ES-I3 (cell line): ENCODE data around the gene RAPGEF5.

Experiments
- H3K36me3 ChIP-seq: 2 replicates; pipeline ENCODE4 v1.6.1; 2013; ENCODE audit warnings: mild to moderate bottlenecking, low read length, control low read depth, moderate library complexity; ENCODE audit not compliant: insufficient read depth
- H3K4me1 ChIP-seq: 2 replicates; pipeline ENCODE4 v1.6.1; 2013; ENCODE audit warnings: mild to moderate bottlenecking, control low read depth, low read length; ENCODE audit not compliant: insufficient read depth
- H3K9ac ChIP-seq: 2 replicates; pipeline ENCODE4 v1.6.1; 2013; ENCODE audit warnings: low read depth, mild to moderate bottlenecking, low read length, moderate library complexity
- H3K9me3 ChIP-seq: 2 replicates; pipeline ENCODE4 v1.6.1; 2013; ENCODE audit warnings: mild to moderate bottlenecking, low read length, moderate library complexity; ENCODE audit not compliant: control insufficient read depth, insufficient read depth

The RAPGEF5 gene

GRCh38 chr7:22192801-22193200 lies 164.2 kb downstream of the RAPGEF5 start:
- H3K9ac ChIP-seq: peak overlapping the region; percentile 46; the same call in 1 of the 2 replicates
- H3K4me1 ChIP-seq: peaks cover 30% of the 10 kb centered on the region
- H3K36me3 ChIP-seq: no peaks in the 10 kb centered on the region

GRCh38 chr7:22190736-22191135 lies 166.2 kb downstream of the RAPGEF5 start:
- Histone ChIP-seq H3K9me3 (no peaks in the 10 kb centered on the region), H3K36me3 (no peaks in the 10 kb centered on the region), H3K9ac (no peak overlapping the region), H3K4me1 (peaks cover 30% of the 10 kb centered on the region)

More at GRCh38 chr7:22192801-22193200, 164.2 kb downstream of the RAPGEF5 start:
- H3K9me3 ChIP-seq: no peaks in the 10 kb centered on the region

- H3K4me1 ChIP-seq: peaks cover 31% of the 10 kb centered on the region
- no peaks in the 10 kb centered on the region for H3K9me3 ChIP-seq
- no peaks in the 10 kb centered on the region for H3K36me3 ChIP-seq
Measured at GRCh38 chr7:22189741-22190140, 167.2 kb downstream of the RAPGEF5 start.

GRCh38 chr7:22189230-22189629 lies 167.7 kb downstream of the RAPGEF5 start:
- Histone ChIP-seq H3K36me3 (no peaks in the 10 kb centered on the region), H3K9ac (no peak overlapping the region), H3K4me1 (peaks cover 33% of the 10 kb centered on the region), H3K9me3 (no peaks in the 10 kb centered on the region)

More at GRCh38 chr7:22189741-22190140, 167.2 kb downstream of the RAPGEF5 start:
- H3K9ac ChIP-seq: no peak overlapping the region

- H3K36me3 ChIP-seq: no peaks in the 10 kb centered on the region
- peaks cover 31% of the 10 kb centered on the region for H3K4me1 ChIP-seq
- no peak overlapping the region for H3K9ac ChIP-seq
- H3K9me3 ChIP-seq: no peaks in the 10 kb centered on the region
Measured at GRCh38 chr7:22187691-22188348, 169.1 kb downstream of the RAPGEF5 start.

GRCh38 chr7:22185559-22185958 lies 171.4 kb downstream of the RAPGEF5 start:
- no peaks in the 10 kb centered on the region for H3K36me3 ChIP-seq
- H3K9ac ChIP-seq: no peak overlapping the region
- H3K4me1 ChIP-seq: peaks cover 24% of the 10 kb centered on the region
- no peaks in the 10 kb centered on the region for H3K9me3 ChIP-seq

GRCh38 chr7:22184549-22185199 lies 172.3 kb downstream of the RAPGEF5 start:
- H3K9ac ChIP-seq: no peak overlapping the region
- H3K9me3 ChIP-seq: peaks cover 4% of the 10 kb centered on the region; the same call in 1 of the 2 replicates
- H3K4me1 ChIP-seq: peaks cover 22% of the 10 kb centered on the region
- H3K36me3 ChIP-seq: no peaks in the 10 kb centered on the region

GRCh38 chr7:22183522-22184280 lies 173.3 kb downstream of the RAPGEF5 start:
- H3K4me1 ChIP-seq: peaks cover 15% of the 10 kb centered on the region
- H3K9ac ChIP-seq: no peak overlapping the region
- H3K9me3 ChIP-seq: peaks cover 4% of the 10 kb centered on the region; the same call in 1 of the 2 replicates
- no peaks in the 10 kb centered on the region for H3K36me3 ChIP-seq

- Histone ChIP-seq H3K36me3 (no peaks in the 10 kb centered on the region), H3K9me3 (peaks cover 4% of the 10 kb centered on the region; the same call in 1 of the 2 replicates), H3K9ac (no peak overlapping the region), H3K4me1 (peaks cover 15% of the 10 kb centered on the region)
Measured at GRCh38 chr7:22182149-22182548, 174.8 kb downstream of the RAPGEF5 start.

GRCh38 chr7:22181663-22182062 lies 175.3 kb downstream of the RAPGEF5 start:
- Histone ChIP-seq H3K9ac (no peak overlapping the region), H3K36me3 (no peaks in the 10 kb centered on the region), H3K9me3 (peaks cover 4% of the 10 kb centered on the region; the same call in 1 of the 2 replicates), H3K4me1 (peaks cover 15% of the 10 kb centered on the region)

GRCh38 chr7:22179442-22179879 lies 177.5 kb downstream of the RAPGEF5 start:
- peaks cover 3% of the 10 kb centered on the region for H3K4me1 ChIP-seq
- H3K9ac ChIP-seq: no peak overlapping the region
- H3K9me3 ChIP-seq: peaks cover 4% of the 10 kb centered on the region; the same call in 1 of the 2 replicates
- H3K36me3 ChIP-seq: no peaks in the 10 kb centered on the region

- peaks cover 4% of the 10 kb centered on the region; the same call in 1 of the 2 replicates for H3K4me1 ChIP-seq
- no peak overlapping the region for H3K9ac ChIP-seq
- no peaks in the 10 kb centered on the region for H3K36me3 ChIP-seq
- H3K9me3 ChIP-seq: peaks cover 4% of the 10 kb centered on the region; the same call in 1 of the 2 replicates
Measured at GRCh38 chr7:22178735-22179134, 178.2 kb downstream of the RAPGEF5 start.

- Histone ChIP-seq H3K4me1 (peaks cover 4% of the 10 kb centered on the region; the same call in 1 of the 2 replicates), H3K36me3 (no peaks in the 10 kb centered on the region), H3K9ac (no peak overlapping the region), H3K9me3 (peaks cover 4% of the 10 kb centered on the region; the same call in 1 of the 2 replicates)
Measured at GRCh38 chr7:22176791-22177412, 180.1 kb downstream of the RAPGEF5 start.

GRCh38 chr7:22174574-22174953 lies 182.4 kb downstream of the RAPGEF5 start:
- Histone ChIP-seq H3K9ac (no peak overlapping the region), H3K9me3 (no peaks in the 10 kb centered on the region)

More at GRCh38 chr7:22174574-22174953, 182.4 kb downstream of the RAPGEF5 start:
- Histone ChIP-seq H3K36me3 (no peaks in the 10 kb centered on the region), H3K4me1 (peaks cover 4% of the 10 kb centered on the region; the same call in 1 of the 2 replicates)
